Hematopoietic multipotent progenitor cell treated with erythropoietin and hydrocortisone succinate and interleukin-3 and kit ligand, for 6 days (in vitro differentiated cells): ENCODE measurements around the gene SMARCA4.
"Not testable (repeated sequence)": the region's sequence is repeated elsewhere in the genome, so short reads cannot be mapped to it uniquely, and the experiment has no call there.

ENCODE experiments used
- DNase-seq: peaks from one replicate; pipeline ENCODE4 v3.0.0-alpha.2; 2015

The SMARCA4 gene

DNA sequence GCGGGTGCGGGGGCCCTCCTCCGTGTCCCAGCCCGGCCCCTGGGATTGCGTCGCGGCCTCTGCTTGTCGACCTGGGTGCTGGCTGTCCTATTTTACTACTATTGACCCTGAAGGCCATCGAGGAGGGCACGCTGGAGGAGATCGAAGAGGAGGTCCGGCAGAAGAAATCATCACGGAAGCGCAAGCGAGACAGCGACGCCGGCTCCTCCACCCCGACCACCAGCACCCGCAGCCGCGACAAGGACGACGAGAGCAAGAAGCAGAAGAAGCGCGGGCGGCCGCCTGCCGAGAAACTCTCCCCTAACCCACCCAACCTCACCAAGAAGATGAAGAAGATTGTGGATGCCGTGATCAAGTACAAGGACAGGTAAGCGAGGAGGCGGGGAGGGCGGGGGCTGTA lies 80.4 kb downstream of the SMARCA4 start:
- DNase-seq, result no peak

DNA sequence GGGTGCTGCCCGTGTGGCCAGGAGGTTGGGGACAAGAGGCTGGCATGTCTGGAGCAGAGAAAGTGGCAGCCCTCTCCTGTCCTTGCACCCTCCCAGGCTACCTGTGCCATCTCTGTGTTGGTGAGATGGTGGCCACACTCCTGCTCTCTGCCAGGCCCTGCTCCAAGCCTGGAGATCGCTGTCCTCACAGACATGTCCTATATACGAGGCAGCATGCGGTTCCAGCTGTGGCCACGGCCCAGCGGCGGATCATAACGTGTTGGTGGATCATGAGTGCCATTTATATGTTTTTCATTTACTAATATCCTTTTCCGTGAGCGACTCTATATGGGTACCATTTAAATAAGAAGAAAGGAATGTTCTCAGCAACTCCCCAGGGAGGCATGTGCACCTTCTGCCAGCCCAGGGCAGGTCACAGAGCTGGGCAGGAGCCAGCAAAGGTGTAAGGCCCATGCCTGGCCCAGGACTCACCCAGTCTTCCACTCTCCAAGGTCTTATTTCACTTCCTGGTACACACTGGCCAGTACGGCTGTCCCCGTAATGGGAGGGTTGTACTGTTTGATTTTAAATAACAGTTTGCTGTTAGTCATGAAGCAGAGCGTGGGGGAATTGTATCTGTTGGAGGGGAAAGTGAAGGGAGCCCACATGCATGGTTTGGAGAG lies 81.3 kb downstream of the SMARCA4 start:
- no peak for DNase-seq

DNA sequence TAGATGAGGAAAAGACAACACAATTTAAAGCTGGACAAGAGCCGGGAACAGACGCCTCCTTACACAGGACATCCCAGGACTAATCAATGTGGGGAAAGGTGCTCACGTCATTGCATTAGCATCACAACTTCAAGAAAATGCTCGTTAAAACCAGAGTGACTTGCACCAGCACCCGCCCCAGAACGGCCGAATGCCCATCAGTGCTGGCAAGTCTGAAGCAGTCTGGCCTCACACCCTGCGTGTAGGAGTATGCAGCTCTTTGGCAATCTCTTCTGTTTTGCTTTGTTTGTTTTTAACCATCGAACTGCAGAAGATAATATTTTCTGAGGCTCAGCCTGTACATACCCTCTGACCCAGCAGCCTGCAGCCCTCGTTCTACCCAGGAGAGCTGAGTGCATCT lies 83.6 kb downstream of the SMARCA4 start:
- DNase-seq, result no peak

DNA sequence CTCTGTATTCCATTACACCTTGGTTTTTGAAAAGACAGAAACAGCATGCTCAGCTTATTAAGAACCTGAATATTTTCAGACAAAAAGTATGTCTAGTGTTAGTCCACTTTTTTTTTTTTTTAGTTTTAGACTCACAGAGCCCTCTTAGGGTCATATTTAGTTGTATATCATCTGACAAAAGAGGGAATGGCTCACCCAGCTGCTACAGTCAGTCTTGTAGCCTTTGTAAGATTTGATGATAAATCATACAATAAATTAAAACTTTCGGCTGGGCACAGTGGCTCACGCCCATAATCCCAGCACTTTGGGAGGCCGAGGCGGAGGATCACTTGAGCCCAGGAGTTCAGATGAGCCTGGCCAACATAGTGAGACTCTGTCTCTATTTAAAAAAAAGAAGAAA lies 84.7 kb downstream of the SMARCA4 start:
- DNase-seq, result no peak

DNA sequence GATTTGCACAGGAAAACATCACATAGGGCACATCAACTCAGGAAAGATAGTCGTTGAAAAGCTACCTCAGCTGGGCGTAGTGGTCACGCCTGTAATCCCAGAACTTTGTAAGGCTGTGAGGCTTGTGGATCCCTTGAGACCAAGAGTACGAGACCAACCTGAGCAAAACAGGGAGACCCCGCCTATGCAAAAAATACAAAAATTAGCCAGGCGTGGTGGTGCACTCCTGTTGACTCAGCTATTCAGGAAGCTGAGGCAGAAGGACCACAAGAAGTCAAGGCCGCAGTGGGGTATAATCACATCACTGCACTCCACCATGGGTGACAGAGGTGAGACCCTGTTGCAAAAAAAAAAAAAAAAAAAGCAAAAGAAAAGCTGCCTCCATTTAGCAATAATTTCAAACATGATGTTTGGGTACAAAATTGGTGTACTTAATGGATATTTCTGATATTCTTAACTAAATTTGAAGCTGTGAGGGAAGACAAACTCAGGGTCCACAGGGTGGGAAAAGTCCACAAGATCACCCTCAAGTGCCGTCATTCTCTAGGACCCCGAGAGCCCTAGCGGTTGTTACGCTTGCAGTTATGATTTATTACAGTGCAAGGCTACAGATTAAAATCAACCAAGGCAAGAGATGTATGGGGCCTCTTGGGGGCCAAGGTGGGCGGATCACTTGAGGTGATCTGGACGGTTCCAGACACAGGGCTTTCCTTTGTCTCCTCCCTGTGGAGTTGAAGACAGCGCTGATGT lies 86.0 kb downstream of the SMARCA4 start:
- DNase-seq, result no peak

DNA sequence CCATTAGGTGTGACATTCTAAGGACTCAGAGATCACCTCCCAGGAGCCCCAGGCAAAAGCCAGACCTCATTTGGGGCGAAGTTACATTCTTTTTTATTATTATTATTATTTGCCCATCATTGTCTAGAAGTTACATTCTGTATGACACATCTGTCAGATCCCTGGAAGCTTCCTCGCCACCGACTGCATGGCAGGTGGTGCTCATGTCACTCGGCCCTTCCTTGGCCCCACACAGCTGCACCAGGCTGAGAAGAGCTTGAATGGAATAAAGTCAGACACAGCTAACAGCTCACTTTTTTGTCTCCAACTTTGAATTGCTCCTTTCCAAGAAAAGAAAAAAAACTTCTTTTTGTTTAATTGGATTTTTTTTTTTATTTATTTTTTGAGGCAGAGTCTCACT lies 87.0 kb downstream of the SMARCA4 start:
- no peak for DNase-seq

DNA sequence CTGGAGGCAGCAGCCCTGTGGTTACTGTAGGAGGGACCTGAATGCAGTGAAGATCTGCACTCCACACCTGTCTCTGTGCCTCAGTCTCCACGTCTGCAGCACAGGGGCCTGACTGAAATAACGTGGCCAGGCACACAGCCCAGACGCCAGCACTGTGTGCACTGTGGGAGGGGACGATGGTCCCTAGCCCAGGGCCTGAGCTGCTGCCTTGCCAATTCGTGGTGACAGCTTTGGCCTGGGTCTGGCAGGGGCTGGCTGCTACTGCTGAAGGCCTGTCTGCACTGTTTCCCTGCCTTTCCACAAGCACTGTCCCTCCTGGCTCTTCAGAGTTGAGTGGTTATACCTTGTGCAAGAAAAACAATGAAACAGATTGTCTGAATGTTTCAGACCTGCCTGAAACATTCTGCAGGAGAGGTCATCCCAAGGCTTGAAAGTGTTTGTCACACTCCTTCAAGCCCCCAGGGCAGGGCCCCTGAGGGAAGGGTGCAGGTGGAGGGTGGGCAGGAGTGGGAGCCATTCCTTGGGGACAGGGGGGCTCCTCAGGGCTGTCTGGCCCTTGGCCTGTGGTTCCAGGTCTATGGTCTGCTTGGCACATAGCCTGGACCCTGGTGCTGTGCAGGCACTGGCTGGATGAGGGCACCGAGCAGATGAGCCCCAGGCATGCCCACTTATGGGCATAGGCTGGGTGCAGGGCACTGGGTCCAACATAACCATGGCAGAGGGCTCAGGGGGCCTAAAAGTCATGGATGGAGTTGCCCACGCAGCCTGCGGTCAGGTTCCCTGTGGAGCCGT lies 89.7 kb downstream of the SMARCA4 start:
- no peak for DNase-seq

DNA sequence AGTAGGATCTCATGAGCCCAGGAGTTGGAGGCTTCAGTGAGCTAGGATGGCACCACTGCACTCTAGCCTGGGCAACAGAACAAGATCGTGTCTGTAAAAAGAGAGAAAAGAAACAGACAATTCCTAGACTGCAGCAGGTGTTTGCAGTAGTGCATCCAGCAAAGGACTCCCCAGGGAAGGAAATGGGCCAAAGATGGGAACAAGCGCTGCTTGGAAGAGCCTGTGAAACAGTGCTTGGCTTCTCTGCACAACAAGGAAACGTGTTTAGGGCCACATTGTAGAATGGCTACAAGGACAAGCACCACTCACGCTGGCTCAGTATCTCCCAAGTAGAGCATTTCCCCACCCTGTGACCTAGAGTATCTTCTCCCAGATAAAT lies 93.0 kb downstream of the SMARCA4 start:
- no peak for DNase-seq

DNA sequence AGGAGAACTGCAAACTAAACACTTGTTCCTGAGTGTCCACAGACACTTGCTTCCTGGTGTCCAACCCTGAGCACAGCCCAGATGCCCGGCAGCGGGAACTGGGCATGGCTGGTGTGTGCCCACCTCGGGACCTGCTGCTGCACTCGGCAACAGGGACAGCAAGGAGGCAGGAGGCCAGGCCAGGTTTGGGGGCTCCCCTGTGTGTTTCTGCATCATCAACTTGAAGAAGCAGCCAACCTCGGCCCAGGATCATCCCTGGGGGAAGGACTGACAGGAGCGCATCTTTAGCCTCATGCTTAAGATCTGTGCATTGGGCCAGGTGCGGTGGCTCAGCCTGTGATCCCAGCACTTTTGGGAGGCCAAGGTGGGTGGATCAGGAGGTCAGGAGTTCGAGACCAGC lies 93.4 kb downstream of the SMARCA4 start:
- no peak for DNase-seq

DNA sequence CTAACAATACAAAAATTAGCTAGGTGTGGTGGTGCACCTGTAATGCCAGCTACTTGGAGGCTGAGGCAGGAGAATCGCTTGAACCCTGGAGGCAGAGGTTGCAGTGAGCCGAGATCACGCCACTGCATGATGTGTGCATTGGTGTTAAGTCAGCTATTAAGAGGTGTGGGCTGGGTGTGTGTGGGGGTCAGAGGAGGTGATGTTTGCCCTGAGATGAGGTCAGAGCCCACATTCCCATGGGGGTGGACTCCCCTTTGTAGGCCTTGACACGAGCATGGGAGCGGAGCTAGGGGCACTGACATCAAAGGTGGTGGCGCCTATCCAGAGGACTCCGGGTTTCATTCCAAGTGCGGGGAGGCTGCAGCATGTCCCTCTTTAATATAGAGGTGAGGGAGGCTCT lies 93.8 kb downstream of the SMARCA4 start:
- DNase-seq, result no peak

DNA sequence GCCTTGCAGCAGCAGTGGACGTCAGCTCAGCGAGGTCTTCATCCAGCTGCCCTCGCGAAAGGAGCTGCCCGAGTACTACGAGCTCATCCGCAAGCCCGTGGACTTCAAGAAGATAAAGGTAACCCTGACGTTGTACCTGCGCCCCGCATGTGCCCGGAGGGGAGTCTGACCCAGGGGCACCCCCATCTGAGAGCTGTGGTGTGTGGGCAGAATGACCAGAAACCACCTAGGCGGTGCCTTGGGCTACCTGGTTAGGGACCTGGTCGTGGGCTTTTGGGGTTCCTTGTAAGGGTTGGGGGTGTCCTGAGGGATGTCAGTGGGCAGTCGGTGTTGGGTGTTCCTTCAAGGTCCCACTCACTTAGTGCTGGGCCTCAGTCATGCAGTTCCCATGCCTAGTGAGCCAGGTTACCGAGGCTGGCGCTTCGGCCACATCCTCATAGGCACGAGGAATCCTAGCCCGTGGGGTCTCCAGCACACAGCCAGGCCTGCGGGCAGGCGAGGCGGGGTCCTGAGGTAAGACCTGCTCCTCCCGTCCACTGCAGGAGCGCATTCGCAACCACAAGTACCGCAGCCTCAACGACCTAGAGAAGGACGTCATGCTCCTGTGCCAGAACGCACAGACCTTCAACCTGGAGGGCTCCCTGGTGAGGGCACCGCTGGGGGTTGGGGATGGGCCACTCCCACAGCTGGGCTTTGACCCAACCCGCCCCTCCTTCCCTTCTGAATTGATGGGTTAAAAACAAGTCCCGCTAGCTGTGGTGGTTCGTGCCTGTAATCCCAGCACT lies 97.6 kb downstream of the SMARCA4 start:
- no peak for DNase-seq

DNA sequence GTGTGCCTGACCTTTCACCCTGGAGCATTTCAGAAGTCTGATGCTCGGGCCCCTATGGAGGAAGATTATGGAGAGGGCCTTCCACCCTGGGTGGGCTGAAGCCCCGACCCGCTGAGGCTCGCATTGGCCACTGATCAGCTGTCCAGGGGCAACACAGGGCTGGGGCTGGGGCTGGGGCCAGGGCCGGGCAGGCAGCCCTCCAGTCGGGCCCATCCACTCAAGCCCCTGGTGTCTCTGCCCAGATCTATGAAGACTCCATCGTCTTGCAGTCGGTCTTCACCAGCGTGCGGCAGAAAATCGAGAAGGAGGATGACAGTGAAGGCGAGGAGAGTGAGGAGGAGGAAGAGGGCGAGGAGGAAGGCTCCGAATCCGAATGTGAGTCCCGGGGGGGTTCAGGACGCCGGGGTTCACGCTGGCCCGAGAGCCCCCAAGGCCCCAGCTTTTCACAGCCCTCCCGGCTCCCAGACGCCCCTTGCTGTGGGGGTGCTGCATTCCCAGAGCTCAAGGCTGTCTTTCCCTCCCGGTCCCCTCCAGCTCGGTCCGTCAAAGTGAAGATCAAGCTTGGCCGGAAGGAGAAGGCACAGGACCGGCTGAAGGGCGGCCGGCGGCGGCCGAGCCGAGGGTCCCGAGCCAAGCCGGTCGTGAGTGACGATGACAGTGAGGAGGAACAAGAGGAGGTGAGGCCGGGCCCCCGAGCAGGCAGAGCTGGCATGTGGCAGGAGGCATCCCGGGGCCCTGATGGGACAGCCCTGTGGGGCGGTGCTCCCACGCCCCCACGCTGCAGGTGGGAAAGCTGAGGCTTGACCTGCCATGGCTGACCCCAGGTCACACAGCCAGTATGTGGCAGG lies 98.9 kb downstream of the SMARCA4 start:
- DNase-seq, result no peak

DNA sequence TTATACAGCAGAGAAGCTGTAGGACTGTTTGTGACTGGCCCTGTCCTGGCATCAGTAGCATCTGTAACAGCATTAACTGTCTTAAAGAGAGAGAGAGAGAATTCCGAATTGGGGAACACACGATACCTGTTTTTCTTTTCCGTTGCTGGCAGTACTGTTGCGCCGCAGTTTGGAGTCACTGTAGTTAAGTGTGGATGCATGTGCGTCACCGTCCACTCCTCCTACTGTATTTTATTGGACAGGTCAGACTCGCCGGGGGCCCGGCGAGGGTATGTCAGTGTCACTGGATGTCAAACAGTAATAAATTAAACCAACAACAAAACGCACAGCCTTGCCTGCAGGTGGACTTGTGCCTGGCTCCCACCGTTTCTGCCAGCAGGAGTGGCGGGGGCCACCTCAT lies 101.1 kb downstream of the SMARCA4 start:
- no peak for DNase-seq

DNA sequence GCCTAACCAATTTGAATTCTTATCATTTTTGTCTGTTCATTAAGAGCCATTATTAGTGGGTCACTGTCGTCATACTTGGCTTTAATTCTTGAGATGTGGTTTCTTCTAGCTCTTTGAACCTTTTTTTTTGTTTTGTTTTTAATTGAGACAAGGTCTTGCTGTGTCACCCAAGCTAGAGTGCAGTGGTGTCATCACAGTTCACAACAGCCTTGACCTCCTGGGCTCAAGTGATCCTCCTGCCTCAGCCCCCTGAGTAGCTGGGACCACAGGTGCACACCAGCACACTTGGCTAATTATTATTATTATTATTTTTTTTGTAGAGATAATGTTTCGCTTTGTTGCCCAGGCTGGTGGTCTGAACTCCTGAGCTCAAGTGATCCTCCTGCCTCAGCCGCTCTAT lies 102.6 kb downstream of the SMARCA4 start:
- DNase-seq, result no peak

DNA sequence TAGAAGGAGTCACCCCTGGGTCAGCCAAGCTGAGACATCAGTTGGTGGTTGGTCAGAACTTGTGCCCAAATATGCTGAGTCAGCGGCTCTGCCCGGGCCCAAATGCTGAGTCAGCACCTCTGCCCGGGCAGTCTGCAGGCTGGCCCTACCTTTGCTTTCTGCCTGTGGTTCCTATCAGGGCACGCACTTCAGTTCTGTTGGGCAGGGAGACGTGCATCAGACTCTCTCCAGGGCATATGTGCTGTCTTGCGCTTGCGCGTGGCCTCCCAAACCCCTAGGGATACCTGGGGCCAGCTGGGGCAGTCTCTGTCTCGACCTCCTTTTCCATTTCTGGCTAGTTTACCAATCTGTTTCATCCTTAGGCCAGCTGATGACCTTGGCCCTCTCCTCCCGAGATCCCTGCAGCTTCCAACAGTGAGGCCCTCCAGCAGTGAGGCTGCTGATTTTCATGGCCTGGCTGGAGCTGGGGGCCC lies 104.0 kb downstream of the SMARCA4 start:
- DNase-seq, result peak; percentile 65

DNA sequence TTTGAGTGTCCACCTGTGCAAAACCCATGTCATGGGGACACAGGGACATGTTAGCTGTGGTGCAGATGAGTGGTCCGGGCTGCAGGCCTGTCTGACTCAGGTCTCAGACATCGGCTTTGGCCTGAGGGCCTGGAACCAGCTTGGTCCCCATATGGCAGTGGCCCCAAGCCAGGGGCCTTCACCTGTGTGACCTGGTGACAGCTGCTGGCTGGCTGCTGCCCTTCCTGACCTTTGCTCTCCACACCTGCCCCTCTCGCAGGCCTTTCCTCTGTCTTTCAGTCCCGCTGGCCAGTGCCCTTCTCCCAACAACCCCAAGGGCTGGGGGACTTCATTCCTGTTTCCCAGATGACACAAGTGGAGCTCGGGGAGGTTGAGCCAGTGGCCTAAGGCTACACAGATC lies 105.5 kb downstream of the SMARCA4 start:
- no peak for DNase-seq

DNA sequence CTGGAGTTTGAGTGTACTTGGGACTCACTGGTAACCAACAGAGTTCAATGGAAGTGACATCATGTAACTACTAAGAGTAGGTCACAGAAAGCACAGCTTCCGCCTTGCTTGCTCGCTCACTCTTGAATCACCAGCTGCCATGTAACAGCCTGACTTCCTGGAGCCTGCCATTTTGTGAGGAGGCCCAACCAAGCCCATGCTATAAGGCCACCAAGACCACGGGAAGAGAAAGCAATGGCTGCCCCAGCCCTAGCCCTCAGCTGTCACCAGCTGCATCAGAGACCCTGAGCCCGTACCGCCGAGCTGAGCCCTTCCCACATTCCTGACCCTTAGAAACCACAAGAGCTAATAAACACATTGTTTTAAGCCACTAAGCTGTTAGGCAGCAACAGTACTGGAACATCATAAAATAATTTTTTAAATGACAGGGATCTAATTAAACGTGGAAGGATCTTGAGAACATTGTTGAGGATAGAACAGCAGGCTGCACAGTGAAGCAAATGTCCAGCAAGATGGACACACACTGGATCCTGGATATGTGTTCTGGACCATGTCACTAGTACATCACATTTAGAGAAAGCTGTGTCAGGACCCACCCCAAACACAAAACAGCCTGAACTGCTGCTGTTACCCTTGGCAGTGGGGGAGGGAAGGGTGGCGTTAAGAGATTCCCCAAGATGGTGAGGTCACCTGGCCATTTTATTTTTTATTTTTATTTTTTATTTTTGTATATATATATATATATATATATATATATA lies 106.7 kb downstream of the SMARCA4 start:
- no peak for DNase-seq

DNA sequence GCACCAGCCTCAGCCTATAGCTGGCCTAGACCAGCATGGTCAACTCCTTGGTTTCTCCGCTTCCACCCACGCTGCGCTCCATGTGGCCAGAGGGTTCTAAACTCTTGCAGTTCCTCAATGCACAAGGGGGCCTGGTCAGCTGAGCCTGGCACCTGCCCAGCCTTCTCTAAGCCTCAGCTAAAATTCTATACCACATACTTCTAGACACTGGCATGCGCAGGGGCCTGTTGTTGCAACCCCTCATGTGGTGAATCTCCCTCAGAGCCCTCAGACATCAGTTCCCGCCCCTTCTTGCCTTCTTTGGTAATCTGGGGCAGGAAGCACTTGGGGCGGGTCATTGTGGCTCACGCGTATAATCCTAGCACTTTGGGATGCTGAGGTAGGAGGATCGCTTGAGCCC lies 108.7 kb downstream of the SMARCA4 start:
- DNase-seq, result peak; percentile 47

DNA sequence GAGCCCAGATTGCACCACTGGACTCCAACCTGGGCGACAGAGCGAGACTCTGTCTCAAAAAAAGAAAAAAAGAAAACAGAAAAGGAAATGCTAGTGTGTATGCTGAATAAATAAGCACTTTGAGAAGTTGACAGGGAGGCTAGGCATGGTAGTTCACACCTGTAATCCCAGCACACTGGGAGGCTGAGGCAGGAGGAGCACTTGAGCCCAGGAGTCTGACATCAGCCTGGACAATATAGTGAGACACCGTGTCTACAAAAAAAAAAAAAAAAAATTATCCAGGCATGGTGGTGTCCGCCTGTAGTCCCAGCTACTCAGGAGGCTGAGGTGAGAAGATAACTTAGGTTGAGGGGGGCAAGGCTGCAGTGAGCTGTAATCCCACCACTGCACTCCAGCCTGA lies 109.3 kb downstream of the SMARCA4 start:
- no peak for DNase-seq

DNA sequence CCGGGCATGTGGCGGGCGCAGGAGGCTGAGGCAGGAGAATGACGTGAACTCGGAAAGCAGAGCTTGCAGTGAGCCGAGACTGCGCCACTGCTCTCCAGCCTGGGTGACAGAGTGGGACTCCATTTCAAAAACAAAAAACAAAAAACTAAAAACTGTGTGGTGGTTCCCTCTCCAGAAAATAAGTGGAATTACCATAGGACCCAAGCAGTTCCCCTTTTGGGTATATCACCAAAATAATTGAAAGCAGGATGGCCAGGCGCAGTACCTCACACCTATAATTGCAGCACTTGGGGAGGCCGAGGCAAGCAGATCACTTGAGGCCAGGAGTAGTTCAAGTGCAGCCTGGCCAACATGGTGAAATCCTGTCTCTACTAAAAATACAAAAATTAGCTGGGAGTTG lies 112.7 kb downstream of the SMARCA4 start:
- no peak for DNase-seq

DNA sequence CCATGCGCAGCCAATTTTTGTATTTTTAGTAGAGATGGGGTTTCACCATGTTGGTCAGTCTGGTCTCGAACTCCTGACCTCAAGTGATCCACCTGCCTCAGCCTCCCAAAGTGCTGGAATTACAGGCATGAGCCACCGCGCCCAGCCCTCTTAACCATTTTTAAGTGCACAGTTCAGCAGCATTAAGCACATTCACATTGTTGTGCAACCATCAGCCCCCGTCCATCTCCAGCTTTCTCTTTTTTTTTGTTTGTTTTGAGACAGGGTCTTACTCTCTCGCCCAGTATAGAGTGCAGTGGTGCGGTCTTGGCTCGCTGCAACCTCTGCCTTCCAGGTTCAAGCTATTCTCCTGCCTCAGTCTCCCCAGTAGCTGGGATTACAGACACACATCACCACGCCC lies 116.0 kb downstream of the SMARCA4 start:
- not testable (repeated sequence) for DNase-seq
